ENCODE measurements around the gene MEGF11. TPM values are rescaled to one million over a fixed set of nuclear protein-coding genes. Genes with fewer than 3 reads are reported as not detected.

MEGF11 gene
- total RNA-seq, 1 experiment from 2014 or later, result not detected

DNA sequence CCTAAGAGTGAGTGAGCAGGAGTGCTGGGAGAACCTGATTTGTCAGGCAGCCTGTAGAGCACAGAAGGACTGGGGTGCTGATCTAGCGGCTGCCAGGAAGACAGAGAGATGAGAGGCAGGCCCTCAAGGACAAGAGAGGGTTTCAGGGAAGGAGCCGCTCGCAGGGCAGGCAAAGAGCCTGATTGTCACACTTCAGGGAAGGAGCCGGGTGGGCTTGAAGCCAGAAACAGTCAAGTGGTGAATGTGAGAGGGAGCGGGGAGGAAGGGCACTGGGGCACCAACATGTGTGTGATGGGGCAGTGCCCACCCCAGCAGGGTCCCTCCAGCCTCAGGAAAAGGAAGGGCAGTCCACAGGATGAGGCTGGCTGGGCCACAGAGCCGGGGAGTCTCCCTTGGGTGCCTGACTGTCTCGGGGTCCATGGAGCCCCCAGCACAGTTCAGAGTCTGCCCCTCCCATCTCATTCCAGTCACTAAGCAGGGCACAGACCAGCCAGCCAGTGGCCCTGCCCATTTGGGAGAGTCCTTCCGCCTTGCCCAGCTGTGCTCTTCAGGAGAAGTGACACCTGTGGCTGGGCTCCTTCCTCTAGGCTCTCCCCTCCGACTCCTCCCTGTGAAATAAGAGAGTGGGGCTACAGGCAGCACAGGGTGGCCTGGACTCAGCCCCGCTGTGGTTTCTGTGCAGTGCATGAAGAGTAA is 235.6 kb downstream of the MEGF11 start:
- DNase-seq (no peak), ATAC-seq (no peak)
- H4K20me1 ChIP-seq (ENCODE audit: low read length), result no peaks in the 10 kb centered on the region
- no peaks in the 10 kb centered on the region for H3K9me3 ChIP-seq (ENCODE audit: low read length)
- H3K4me2 ChIP-seq (ENCODE audit: low read length), result no peak overlapping the region
- BruUV-seq (replicated peaks), result no TSS peak
- no peaks in the 10 kb centered on the region for H3K36me3 ChIP-seq (ENCODE audit: low read depth, low read length)
- POLR2A ChIA-PET (ENCODE audit: unreplicated experiment), result no interaction called here
- H3F3A ChIP-seq (ENCODE audit: low read length, unreplicated experiment), result no peaks in the 10 kb centered on the region
- H3K27ac ChIP-seq (ENCODE audit: low read length), result no peak overlapping the region
- H3K9ac ChIP-seq (ENCODE audit: low read length), result no peak overlapping the region
- H3K9me2 ChIP-seq (replicated peaks; ENCODE audit: low read length), result no peaks in the 10 kb centered on the region
- intact Hi-C loops (cut with micrococcal nuclease), result no loop called here
- CTCF ChIA-PET, result no interaction called here
- TF ChIP-seq EZH2phosphoT487 (IDR thresholded peaks at IDR 0.05; ENCODE audit: borderline replicate concordance, low read length), result no peak
- no peak for TF ChIP-seq EZH2 (IDR thresholded peaks at IDR 0.05; ENCODE audit: low read length, unreplicated experiment)
- TF ChIP-seq, protein P1, sequence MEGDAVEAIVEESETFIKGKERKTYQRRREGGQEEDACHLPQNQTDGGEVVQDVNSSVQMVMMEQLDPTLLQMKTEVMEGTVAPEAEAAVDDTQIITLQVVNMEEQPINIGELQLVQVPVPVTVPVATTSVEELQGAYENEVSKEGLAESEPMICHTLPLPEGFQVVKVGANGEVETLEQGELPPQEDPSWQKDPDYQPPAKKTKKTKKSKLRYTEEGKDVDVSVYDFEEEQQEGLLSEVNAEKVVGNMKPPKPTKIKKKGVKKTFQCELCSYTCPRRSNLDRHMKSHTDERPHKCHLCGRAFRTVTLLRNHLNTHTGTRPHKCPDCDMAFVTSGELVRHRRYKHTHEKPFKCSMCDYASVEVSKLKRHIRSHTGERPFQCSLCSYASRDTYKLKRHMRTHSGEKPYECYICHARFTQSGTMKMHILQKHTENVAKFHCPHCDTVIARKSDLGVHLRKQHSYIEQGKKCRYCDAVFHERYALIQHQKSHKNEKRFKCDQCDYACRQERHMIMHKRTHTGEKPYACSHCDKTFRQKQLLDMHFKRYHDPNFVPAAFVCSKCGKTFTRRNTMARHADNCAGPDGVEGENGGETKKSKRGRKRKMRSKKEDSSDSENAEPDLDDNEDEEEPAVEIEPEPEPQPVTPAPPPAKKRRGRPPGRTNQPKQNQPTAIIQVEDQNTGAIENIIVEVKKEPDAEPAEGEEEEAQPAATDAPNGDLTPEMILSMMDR (conservative IDR thresholded peaks at IDR 0.05; ENCODE audit: low read depth, low read length), result no peak
- H3K4me3 ChIP-seq (ENCODE audit: low read length), result no peak overlapping the region
- no peaks in the 10 kb centered on the region for H3K4me1 ChIP-seq (ENCODE audit: insufficient read depth, low read length)
- no peaks in the 10 kb centered on the region for H3K27me3 ChIP-seq (ENCODE audit: low read length)
- H3K79me2 ChIP-seq (ENCODE audit: low read length), result no peaks in the 10 kb centered on the region
- H2AFZ ChIP-seq (ENCODE audit: low read length), result no peak overlapping the region

DNA sequence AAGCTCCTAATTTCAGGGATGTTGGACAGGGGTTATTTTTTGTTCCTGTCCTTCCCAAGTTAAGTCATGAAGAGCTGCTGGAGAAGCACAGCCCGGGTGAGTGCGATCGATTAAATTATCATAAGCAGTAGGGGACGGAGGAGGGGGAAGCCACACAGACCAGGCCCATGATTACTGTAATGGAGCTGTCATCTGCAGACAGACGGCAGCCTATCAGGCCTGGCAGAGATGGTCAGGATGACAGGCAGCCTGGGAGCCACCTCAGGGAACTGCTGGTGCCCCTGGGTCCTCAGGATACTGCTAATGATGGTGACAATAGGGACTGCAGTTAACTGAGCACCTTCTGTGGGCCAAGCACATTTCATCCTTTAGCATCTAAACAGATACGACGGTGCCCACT is 236.6 kb downstream of the MEGF11 start:
- Histone ChIP-seq H3K79me2 (ENCODE audit: low read length) (no peaks in the 10 kb centered on the region), H3K36me3 (ENCODE audit: low read depth, low read length) (no peaks in the 10 kb centered on the region), H2AFZ (ENCODE audit: low read length) (no peak overlapping the region), H3F3A (ENCODE audit: low read length, unreplicated experiment) (no peaks in the 10 kb centered on the region), H3K27ac (ENCODE audit: low read length) (no peak overlapping the region), H3K27me3 (ENCODE audit: low read length) (no peaks in the 10 kb centered on the region), H3K9me3 (ENCODE audit: low read length) (no peaks in the 10 kb centered on the region), H3K4me1 (ENCODE audit: insufficient read depth, low read length) (no peaks in the 10 kb centered on the region), H3K9me2 (replicated peaks; ENCODE audit: low read length) (no peaks in the 10 kb centered on the region), H4K20me1 (ENCODE audit: low read length) (no peaks in the 10 kb centered on the region), H3K4me3 (ENCODE audit: low read length) (no peak overlapping the region), H3K4me2 (ENCODE audit: low read length) (no peak overlapping the region), H3K9ac (ENCODE audit: low read length) (no peak overlapping the region)
- TF ChIP-seq, protein P1 (conservative IDR thresholded peaks at IDR 0.05; ENCODE audit: low read depth, low read length), result no peak
- TF ChIP-seq EZH2 (IDR thresholded peaks at IDR 0.05; ENCODE audit: low read length, unreplicated experiment) (no peak), EZH2phosphoT487 (IDR thresholded peaks at IDR 0.05; ENCODE audit: borderline replicate concordance, low read length) (no peak)
- DNase-seq, result no peak
- ChIA-PET POLR2A (ENCODE audit: unreplicated experiment) (no interaction called here), CTCF (interaction anchor here (0.7 kb wide), 1 partner anchor 101 kb away, joined by 7 read pairs; no protein-coding TSS in a partner anchor)
- intact Hi-C loops (cut with micrococcal nuclease), result no loop called here
- no TSS peak for BruUV-seq (replicated peaks)
- no peak for ATAC-seq

DNA sequence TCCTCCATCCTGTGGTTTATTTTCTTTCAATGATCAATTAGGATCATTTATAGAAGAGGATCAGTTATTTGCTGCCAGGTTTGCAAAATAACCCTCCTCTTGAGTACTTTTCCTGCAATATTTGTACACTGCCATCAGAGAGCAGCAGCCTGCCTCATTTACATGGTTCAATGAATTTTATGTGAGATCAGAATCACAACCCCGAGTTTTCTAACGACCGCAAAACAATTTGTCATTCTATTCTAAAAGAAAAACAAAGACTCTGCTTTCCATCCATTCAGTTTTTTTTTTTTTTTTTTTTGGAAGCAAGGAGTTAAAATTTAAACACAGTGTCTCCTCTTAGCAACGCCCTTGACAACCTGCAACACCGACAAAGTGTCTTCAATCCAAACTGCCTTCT is 237.4 kb downstream of the MEGF11 start:
- Histone ChIP-seq H3K36me3 (ENCODE audit: low read depth, low read length) (no peaks in the 10 kb centered on the region), H2AFZ (ENCODE audit: low read length) (no peak overlapping the region), H3K27ac (ENCODE audit: low read length) (no peak overlapping the region), H3K79me2 (ENCODE audit: low read length) (no peaks in the 10 kb centered on the region), H3K4me3 (ENCODE audit: low read length) (no peak overlapping the region), H3K9ac (ENCODE audit: low read length) (no peak overlapping the region), H4K20me1 (ENCODE audit: low read length) (no peaks in the 10 kb centered on the region), H3K4me1 (ENCODE audit: insufficient read depth, low read length) (no peaks in the 10 kb centered on the region), H3K27me3 (ENCODE audit: low read length) (no peaks in the 10 kb centered on the region), H3K9me2 (replicated peaks; ENCODE audit: low read length) (no peaks in the 10 kb centered on the region), H3F3A (ENCODE audit: low read length, unreplicated experiment) (no peaks in the 10 kb centered on the region), H3K4me2 (ENCODE audit: low read length) (no peak overlapping the region), H3K9me3 (ENCODE audit: low read length) (no peaks in the 10 kb centered on the region)
- ChIA-PET CTCF (interaction anchor here (0.7 kb wide), 1 partner anchor 100 kb away, joined by 7 read pairs; no protein-coding TSS in a partner anchor), POLR2A (ENCODE audit: unreplicated experiment) (no interaction called here)
- BruUV-seq (replicated peaks), result no TSS peak
- intact Hi-C loops (cut with micrococcal nuclease), result no loop called here
- TF ChIP-seq EZH2 (IDR thresholded peaks at IDR 0.05; ENCODE audit: low read length, unreplicated experiment) (no peak), EZH2phosphoT487 (IDR thresholded peaks at IDR 0.05; ENCODE audit: borderline replicate concordance, low read length) (no peak)
- TF ChIP-seq, protein P1 (conservative IDR thresholded peaks at IDR 0.05; ENCODE audit: low read depth, low read length), result 0 out of 2 replicates have a peak, but pooled peaks have one; percentile 25
- ATAC-seq (no peak), DNase-seq (no peak)
